ENCODE data around the gene MRPL48. TPM values are rescaled to one million over a fixed set of nuclear protein-coding genes. Genes with fewer than 3 reads are reported as not detected.

Gene MRPL48
- total RNA-seq, 1 experiment from 2014 or later = 41.6 TPM

Other genes with a start within 250 kb of the MRPL48 start
- 8.4 and 12.9 TPM in 2 replicates for gene FAM168A, start 189.8 kb upstream of the MRPL48 start, total RNA-seq (2014; rRNA removed; shearing (Covaris generic); ENCODE audit: low replicate concordance)
- 3.1 and 6.0 TPM in 2 replicates for gene PLEKHB1, start 141.3 kb upstream of the MRPL48 start, total RNA-seq (2014; rRNA removed; shearing (Covaris generic); ENCODE audit: low replicate concordance)
- gene RAB6A, start 26.8 kb upstream of the MRPL48 start, total RNA-seq (2014; rRNA removed; shearing (Covaris generic); ENCODE audit: low replicate concordance) = 50.9 and 76.3 TPM in 2 replicates
- 134 and 207 TPM in 2 replicates for gene COA4, start 89.0 kb downstream of the MRPL48 start, total RNA-seq (2014; rRNA removed; shearing (Covaris generic); ENCODE audit: low replicate concordance)
- 24.1 and 36.0 TPM in 2 replicates for gene PAAF1, start 89.1 kb downstream of the MRPL48 start, total RNA-seq (2014; rRNA removed; shearing (Covaris generic); ENCODE audit: low replicate concordance)
- 0.22 TPM in 1 of 2 replicates, not detected in the other for gene DNAJB13, start 163.2 kb downstream of the MRPL48 start, total RNA-seq (2014; rRNA removed; shearing (Covaris generic); ENCODE audit: low replicate concordance)
- gene UCP2, start 195.0 kb downstream of the MRPL48 start, total RNA-seq (2014; rRNA removed; shearing (Covaris generic); ENCODE audit: low replicate concordance) = 189 and 274 TPM in 2 replicates
- gene UCP3, start 221.2 kb downstream of the MRPL48 start, total RNA-seq (2014; rRNA removed; shearing (Covaris generic); ENCODE audit: low replicate concordance) = 3.0 and 4.0 TPM in 2 replicates